CD14-positive monocyte (primary cell): ENCODE data around the gene PITPNC1. TPM values are rescaled to one million over a fixed set of nuclear protein-coding genes. Genes with fewer than 3 reads are reported as not detected.
A peak's percentile ranks its signal among the peaks of the same experiment; 100 is the strongest.

Experiments
- DNase-seq, 3 donors: peaks; one replicate each; pipeline ENCODE4 v3.0.0-alpha.2; 2011 to 2022
- H2AFZ ChIP-seq: 2 replicates; pipeline ENCODE4 v1.6.0; 2012; ENCODE audit warnings: mild to moderate bottlenecking, low read depth, low read length, inconsistent platforms; ENCODE audit not compliant: insufficient read depth, poor library complexity, severe bottlenecking
- H3K27ac ChIP-seq, 2 donors: 1 replicate in 1 of 2; 2 replicates in 1 of 2; pipeline ENCODE4 v1.5.1; 2012 to 2013; ENCODE audit warnings: low read length in 2 of 2, control low read depth in 1 of 2, inconsistent platforms in 1 of 2, low read depth in 1 of 2, mild to moderate bottlenecking in 1 of 2
- H3K27me3 ChIP-seq, 2 donors: one replicate each; pipeline versions ENCODE4 v1.6.0 to v1.6.1; 2011 to 2013; ENCODE audit warnings: low read length in 2 of 2; ENCODE audit not compliant: control insufficient read depth in 2 of 2, insufficient read depth in 2 of 2
- H3K36me3 ChIP-seq, 2 donors: replicated peaks in 1 of 2; 1 replicate in 1 of 2; 2 replicates in 1 of 2; pipeline versions ENCODE4 v1.5.1 to v1.6.1; 2012 to 2013; ENCODE audit warnings: low read length in 2 of 2, control low read depth in 1 of 2, inconsistent platforms in 1 of 2, mild to moderate bottlenecking in 1 of 2; ENCODE audit not compliant: insufficient read depth in 2 of 2, control insufficient read depth in 1 of 2
- H3K4me1 ChIP-seq, 2 donors: 1 replicate in 1 of 2; 2 replicates in 1 of 2; pipeline versions ENCODE4 v1.5.1 to v1.6.1; 2012 to 2013; ENCODE audit warnings: low read length in 2 of 2, control low read depth in 1 of 2, inconsistent platforms in 1 of 2, mild to moderate bottlenecking in 1 of 2, moderate library complexity in 1 of 2; ENCODE audit not compliant: insufficient read depth in 2 of 2, control insufficient read depth in 1 of 2
- H3K4me2 ChIP-seq: replicated peaks from 2 replicates; pipeline ENCODE3; 2012; ENCODE audit warnings: low read length, moderate library complexity, mild to moderate bottlenecking; ENCODE audit not compliant: poor library complexity, severe bottlenecking; ENCODE audit errors: extremely low read depth
- H3K4me3 ChIP-seq, 3 experiments: fragments of 200-600 bp in 1 of 3; sonication (generic) in 1 of 3; replicated peaks in 1 of 3; 1 replicate in 2 of 3; 2 replicates in 1 of 3; pipeline ENCODE4 v1.5.1; 2011 to 2013; ENCODE audit warnings: low read length in 3 of 3, mild to moderate bottlenecking in 3 of 3, control low read depth in 2 of 3, low read depth in 2 of 3, inconsistent platforms in 1 of 3, moderate library complexity in 1 of 3
- H3K79me2 ChIP-seq: 2 replicates; pipeline ENCODE4 v1.6.0; 2012; ENCODE audit warnings: mild to moderate bottlenecking, control low read depth, inconsistent platforms, low read length, moderate library complexity; ENCODE audit not compliant: insufficient read depth
- H3K9ac ChIP-seq: 2 replicates; pipeline ENCODE4 v1.6.0; 2017; ENCODE audit warnings: low read length, mild to moderate bottlenecking; ENCODE audit not compliant: insufficient read depth, poor library complexity, severe bottlenecking
- H3K9me3 ChIP-seq, 2 donors: replicated peaks in 1 of 2; 1 replicate in 1 of 2; 2 replicates in 1 of 2; pipeline versions ENCODE4 v1.5.1 to v1.6.1; 2012 to 2013; ENCODE audit warnings: low read length in 2 of 2, control low read depth in 1 of 2; ENCODE audit not compliant: control insufficient read depth in 1 of 2, insufficient read depth in 1 of 2
- H4K20me1 ChIP-seq: 2 replicates; pipeline ENCODE4 v1.6.0; 2012; ENCODE audit warnings: mild to moderate bottlenecking, low read length, control low read depth, moderate library complexity; ENCODE audit not compliant: insufficient read depth
- H3K27ac Mint-ChIP-seq, 7 donors: one replicate each; pipeline ENCODE4 v1.8.0; 2020; ENCODE audit warnings: mild to moderate bottlenecking in 7 of 7, mixed read lengths in 7 of 7, moderate library complexity in 6 of 7, inconsistent platforms in 2 of 7
- H3K27me3 Mint-ChIP-seq, 3 donors: one replicate each; pipeline ENCODE4 v1.8.0; 2021 to 2022; ENCODE audit warnings: low read depth in 3 of 3, mild to moderate bottlenecking in 3 of 3, mixed read lengths in 3 of 3, moderate library complexity in 3 of 3, inconsistent platforms in 1 of 3
- H3K36me3 Mint-ChIP-seq, 2 donors: one replicate each; pipeline ENCODE4 v1.8.0; 2020; ENCODE audit warnings: mixed read lengths in 2 of 2, inconsistent platforms in 1 of 2, mild to moderate bottlenecking in 1 of 2
- H3K4me1 Mint-ChIP-seq: one replicate; pipeline ENCODE4 v1.8.0; 2020; ENCODE audit warnings: mild to moderate bottlenecking, mixed read lengths
- H3K4me3 Mint-ChIP-seq, 2 donors: one replicate each; pipeline ENCODE4 v1.8.0; 2020; ENCODE audit warnings: mild to moderate bottlenecking in 2 of 2, mixed read lengths in 2 of 2, moderate library complexity in 1 of 2
- H3K9me3 Mint-ChIP-seq, 7 donors: one replicate each; pipeline ENCODE4 v1.8.0; 2020 to 2022; ENCODE audit warnings: mixed read lengths in 7 of 7, mild to moderate bottlenecking in 6 of 7, moderate library complexity in 6 of 7, inconsistent platforms in 2 of 7
- whole genome bisulfite sequencing: methylation state at CpG from one replicate; pipeline ENCODE4 v1.1.5; 2013; ENCODE audit warnings: missing lambda C conversion rate; ENCODE audit not compliant: insufficient coverage; 5-methylcytosine and 5-hydroxymethylcytosine counted together
- intact Hi-C, 2 donors: fragments of 100-400 bp; cut with micrococcal nuclease; formaldehyde crosslinking; loops; one replicate each; pipeline versions ENCODE4 v1.15.0 to v1.15.1; 2023
- polyA plus RNA-seq, 3 donors: library from polyadenylated mRNA; depleted of rRNA in 1 of 3; unstranded in 2 of 3; stranded (reverse) in 1 of 3; fragments of 300-500 nt in 2 of 3; fragments of >200 nt in 1 of 3; fragmentation: Illumina TruSeq in 2 of 3; gene quantifications; 1 replicate in 2 of 3; 2 replicates in 1 of 3; pipeline ENCODE4 v1.2.3, GENCODE V29; 2012 to 2021
- TF ChIP-seq, protein P1 (sequence below): fragments of 200-600 bp; IDR thresholded peaks from one replicate; pipeline ENCODE4 v1.8.0; 2022; ENCODE audit warnings: antibody characterized with exemption, mild to moderate bottlenecking

The PITPNC1 gene
- polyA plus RNA-seq, 3 donors = 18.5 to 31.0 (median 21.7) TPM

DNA sequence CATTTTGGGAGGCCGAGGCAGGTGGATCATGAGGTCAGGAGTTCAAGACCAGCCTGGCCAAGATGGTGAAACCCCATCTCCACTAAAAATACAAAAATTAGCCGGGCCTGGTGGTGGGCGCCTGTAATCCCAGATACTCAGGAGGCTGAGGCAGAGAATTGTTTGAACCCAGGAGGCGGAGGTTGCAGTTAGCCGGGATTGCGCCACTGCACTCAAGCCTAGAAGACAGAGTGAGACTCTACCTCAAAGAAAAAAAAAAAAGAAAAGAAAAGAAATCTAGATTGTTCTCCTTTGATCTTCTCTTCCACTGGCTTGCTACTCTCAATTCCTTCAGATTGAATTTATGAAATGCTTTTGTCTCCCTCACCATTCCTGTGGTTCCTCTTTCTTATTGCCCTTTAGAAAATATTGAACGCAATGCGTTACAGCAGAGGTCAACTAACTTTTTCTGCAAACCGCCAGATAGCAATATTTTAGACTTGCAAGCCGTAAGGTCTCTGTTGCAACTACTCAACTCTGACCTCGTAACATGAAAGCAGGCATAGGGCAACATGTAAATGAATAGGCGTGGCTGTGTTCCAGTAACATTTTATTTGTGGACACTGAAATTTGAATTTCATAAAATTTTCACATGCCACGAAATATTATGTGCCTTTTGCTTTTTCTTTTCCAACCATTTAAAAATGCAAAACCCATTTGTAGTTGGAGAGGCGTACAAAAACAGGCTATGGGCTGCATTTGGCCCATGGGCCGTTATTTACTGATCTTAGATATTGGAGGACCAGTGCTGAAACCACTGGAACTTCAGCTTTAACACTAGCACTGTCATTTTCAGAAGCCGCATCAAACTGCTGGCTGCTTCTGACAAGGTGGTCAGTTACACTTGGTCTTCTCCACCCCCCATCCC, 24.8 kb downstream of the PITPNC1 start:
- Histone ChIP-seq H3K27ac (peak overlapping the region; percentile 75 to 80), H3K4me1 (peaks cover 43 to 46% of the 10 kb centered on the region in 2 donors), H3K27me3 (no peaks in the 10 kb centered on the region), H3K4me2 (peak overlapping the region; percentile 61), H3K9ac (no peak overlapping the region), H3K9me3 (no peaks in the 10 kb centered on the region), H4K20me1 (peaks cover 9% of the 10 kb centered on the region), H3K79me2 (peaks cover 60% of the 10 kb centered on the region), H3K4me3 (peak overlapping the region in 1 of 3 experiments; percentile 50), H3K36me3 (no peaks in the 10 kb centered on the region), H2AFZ (no peak overlapping the region)
- H3K9me3 Mint-ChIP-seq = peaks cover 0 to 3% (median 0%) of the 10 kb centered on the region in 7 donors
- intact Hi-C loops = no loop called here
- TF ChIP-seq, protein P1, sequence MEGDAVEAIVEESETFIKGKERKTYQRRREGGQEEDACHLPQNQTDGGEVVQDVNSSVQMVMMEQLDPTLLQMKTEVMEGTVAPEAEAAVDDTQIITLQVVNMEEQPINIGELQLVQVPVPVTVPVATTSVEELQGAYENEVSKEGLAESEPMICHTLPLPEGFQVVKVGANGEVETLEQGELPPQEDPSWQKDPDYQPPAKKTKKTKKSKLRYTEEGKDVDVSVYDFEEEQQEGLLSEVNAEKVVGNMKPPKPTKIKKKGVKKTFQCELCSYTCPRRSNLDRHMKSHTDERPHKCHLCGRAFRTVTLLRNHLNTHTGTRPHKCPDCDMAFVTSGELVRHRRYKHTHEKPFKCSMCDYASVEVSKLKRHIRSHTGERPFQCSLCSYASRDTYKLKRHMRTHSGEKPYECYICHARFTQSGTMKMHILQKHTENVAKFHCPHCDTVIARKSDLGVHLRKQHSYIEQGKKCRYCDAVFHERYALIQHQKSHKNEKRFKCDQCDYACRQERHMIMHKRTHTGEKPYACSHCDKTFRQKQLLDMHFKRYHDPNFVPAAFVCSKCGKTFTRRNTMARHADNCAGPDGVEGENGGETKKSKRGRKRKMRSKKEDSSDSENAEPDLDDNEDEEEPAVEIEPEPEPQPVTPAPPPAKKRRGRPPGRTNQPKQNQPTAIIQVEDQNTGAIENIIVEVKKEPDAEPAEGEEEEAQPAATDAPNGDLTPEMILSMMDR = no peak
- H3K27me3 Mint-ChIP-seq = peaks cover 0 to 2% (median 0%) of the 10 kb centered on the region in 3 donors
- WGBS = 43% methylated on average over 6 of the region's 16 CpGs
- peak overlapping the region; percentile 24 to 77 for H3K4me3 Mint-ChIP-seq
- peak; percentile 67 to 81 (median 68) for DNase-seq
- H3K36me3 Mint-ChIP-seq = peaks cover 17 to 21% of the 10 kb centered on the region in 2 donors
- peak overlapping the region; percentile 81 to 92 (median 90) for H3K27ac Mint-ChIP-seq
- H3K4me1 Mint-ChIP-seq = peaks cover 41% of the 10 kb centered on the region

DNA sequence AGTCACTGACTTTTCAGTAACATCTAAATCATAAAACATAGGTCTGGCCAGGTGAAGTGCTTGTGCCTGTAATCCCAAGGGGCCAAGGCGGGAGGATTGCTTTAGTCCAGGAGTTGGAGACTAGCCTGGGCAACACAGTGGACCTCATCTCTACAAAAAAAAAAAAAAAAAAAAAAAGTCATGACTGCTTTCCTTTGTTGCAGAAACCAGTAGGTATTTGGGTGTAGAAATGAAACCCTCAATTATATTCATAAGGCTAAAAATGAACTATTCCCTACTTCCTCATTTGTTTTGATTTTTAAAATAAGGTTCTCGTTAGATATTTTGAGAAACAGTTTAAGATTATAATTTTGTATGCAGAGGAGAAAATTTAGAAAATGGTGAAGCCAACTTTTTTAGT, 26.0 kb downstream of the PITPNC1 start:
- TF ChIP-seq, protein P1 = no peak
- peaks cover 41% of the 10 kb centered on the region for H3K4me1 Mint-ChIP-seq
- H3K4me1 ChIP-seq = peaks cover 43 to 46% of the 10 kb centered on the region in 2 donors
- no peaks in the 10 kb centered on the region for H3K9me3 ChIP-seq
- no peak overlapping the region for H3K9ac ChIP-seq
- H3K27ac Mint-ChIP-seq = peak overlapping the region; percentile 81 to 92 (median 88)
- no peak overlapping the region for H3K4me3 Mint-ChIP-seq
- peak overlapping the region in 1 of 3 experiments; percentile 36 for H3K4me3 ChIP-seq
- H3K36me3 Mint-ChIP-seq = peaks cover 10 to 12% of the 10 kb centered on the region in 2 donors
- H3K4me2 ChIP-seq = peak overlapping the region; percentile 47
- H2AFZ ChIP-seq = no peak overlapping the region
- peaks cover 12% of the 10 kb centered on the region for H4K20me1 ChIP-seq
- H3K9me3 Mint-ChIP-seq = peaks cover 0 to 1% (median 0%) of the 10 kb centered on the region in 7 donors
- intact Hi-C loops = no loop called here
- WGBS = no CpG with 5 or more reads among the region's 2 CpGs
- H3K36me3 ChIP-seq = no peaks in the 10 kb centered on the region
- H3K27me3 Mint-ChIP-seq = peaks cover 0 to 2% (median 0%) of the 10 kb centered on the region in 3 donors
- H3K79me2 ChIP-seq = peaks cover 54% of the 10 kb centered on the region
- no peaks in the 10 kb centered on the region for H3K27me3 ChIP-seq
- peak overlapping the region; percentile 59 to 75 for H3K27ac ChIP-seq
- DNase-seq = no peak
